KMS-11 (cell line): ENCODE data around the gene NUTF2.

ENCODE experiments used
- H2AFZ ChIP-seq: fragments of 200-600 bp; sonication (generic); 2 replicates; pipeline ENCODE4 v1.6.1; 2016; ENCODE audit warnings: antibody characterized with exemption, mixed run types, low read depth
- H3K27ac ChIP-seq: fragments of 200-600 bp; sonication (generic); 2 replicates; pipeline ENCODE4 v1.6.1; 2016; ENCODE audit warnings: mild to moderate bottlenecking, mixed run types
- H3K27me3 ChIP-seq: fragments of 200-600 bp; sonication (generic); 2 replicates; pipeline ENCODE4 v1.6.1; 2017; ENCODE audit warnings: mild to moderate bottlenecking, low read depth, mixed run types, moderate library complexity; ENCODE audit not compliant: insufficient read depth
- H3K36me3 ChIP-seq: fragments of 200-600 bp; sonication (generic); 2 replicates; pipeline ENCODE4 v1.6.1; 2017; ENCODE audit warnings: mild to moderate bottlenecking, mixed run types; ENCODE audit not compliant: insufficient read depth
- H3K4me1 ChIP-seq: fragments of 200-600 bp; sonication (generic); 2 replicates; pipeline ENCODE4 v1.6.1; 2016; ENCODE audit warnings: mild to moderate bottlenecking, low read depth, mixed run types; ENCODE audit not compliant: poor library complexity, severe bottlenecking
- H3K4me2 ChIP-seq: fragments of 200-600 bp; sonication (generic); 2 replicates; pipeline ENCODE4 v1.7.0; 2016; ENCODE audit warnings: mild to moderate bottlenecking, mixed run types
- H3K4me3 ChIP-seq: fragments of 200-600 bp; sonication (generic); IDR thresholded peaks from 2 replicates; pipeline ENCODE4 v1.6.1; 2017; ENCODE audit warnings: low read depth, low read length, mixed read lengths; ENCODE audit not compliant: insufficient read depth
- H3K79me2 ChIP-seq: fragments of 200-600 bp; sonication (generic); 2 replicates; pipeline ENCODE4 v1.6.1; 2016; ENCODE audit warnings: low read depth, mixed run types; ENCODE audit not compliant: insufficient read depth
- H3K9ac ChIP-seq: fragments of 200-600 bp; sonication (generic); 2 replicates; pipeline ENCODE4 v1.6.1; 2016; ENCODE audit warnings: mild to moderate bottlenecking, mixed run types
- H4K20me1 ChIP-seq: fragments of 200-600 bp; sonication (generic); 2 replicates; pipeline ENCODE4 v1.6.1; 2016; ENCODE audit warnings: mild to moderate bottlenecking, mixed run types; ENCODE audit not compliant: insufficient read depth
- CTCF ChIP-seq: fragments of 200-600 bp; sonication (generic); conservative IDR thresholded peaks from 2 replicates; pipeline ENCODE4 v1.6.1; 2017; ENCODE audit warnings: low read depth, mild to moderate bottlenecking, antibody characterized with exemption, low read length, moderate library complexity, mixed read lengths

NUTF2 gene

GRCh38 chr16:67848118-67848517, 1.4 kb downstream of the NUTF2 start:
- H3K27me3 ChIP-seq, result no peaks in the 10 kb centered on the region
- H3K36me3 ChIP-seq, result no peaks in the 10 kb centered on the region
- TF ChIP-seq CTCF, result no peak
- H3K4me3 ChIP-seq, result no peak overlapping the region
- no peaks in the 10 kb centered on the region for H4K20me1 ChIP-seq
- H3K9ac ChIP-seq, result peak overlapping the region; percentile 77; the same call in 1 of the 2 replicates
- peak overlapping the region; percentile 86 for H3K4me2 ChIP-seq
- peaks cover 83% of the 10 kb centered on the region for H3K79me2 ChIP-seq
- no peak overlapping the region for H2AFZ ChIP-seq
- H3K4me1 ChIP-seq, result peaks cover 33% of the 10 kb centered on the region
- H3K27ac ChIP-seq, result no peak overlapping the region

GRCh38 chr16:67853670-67854069, 6.9 kb downstream of the NUTF2 start:
- no peaks in the 10 kb centered on the region for H3K27me3 ChIP-seq
- no peak overlapping the region for H3K4me3 ChIP-seq
- peaks cover 90% of the 10 kb centered on the region for H3K79me2 ChIP-seq
- no peak for TF ChIP-seq CTCF
- H3K4me2 ChIP-seq, result no peak overlapping the region
- H2AFZ ChIP-seq, result no peak overlapping the region
- no peak overlapping the region for H3K27ac ChIP-seq
- H3K4me1 ChIP-seq, result peaks cover 24% of the 10 kb centered on the region
- no peak overlapping the region for H3K9ac ChIP-seq
- H4K20me1 ChIP-seq, result peaks cover 14% of the 10 kb centered on the region
- H3K36me3 ChIP-seq, result no peaks in the 10 kb centered on the region

- Histone ChIP-seq H3K27ac (no peak overlapping the region), H2AFZ (no peak overlapping the region), H3K4me1 (peaks cover 30% of the 10 kb centered on the region), H3K27me3 (no peaks in the 10 kb centered on the region), H3K36me3 (no peaks in the 10 kb centered on the region), H3K4me2 (no peak overlapping the region), H3K79me2 (peaks cover 83% of the 10 kb centered on the region), H3K4me3 (no peak overlapping the region), H3K9ac (no peak overlapping the region), H4K20me1 (peaks cover 14% of the 10 kb centered on the region)
- no peak for TF ChIP-seq CTCF
Measured at GRCh38 chr16:67855789-67856188, 9.1 kb downstream of the NUTF2 start.

- TF ChIP-seq CTCF, result no peak
- Histone ChIP-seq H3K4me2 (no peak overlapping the region), H3K36me3 (no peaks in the 10 kb centered on the region), H3K4me1 (peaks cover 43% of the 10 kb centered on the region), H4K20me1 (peaks cover 14% of the 10 kb centered on the region), H3K27me3 (no peaks in the 10 kb centered on the region), H3K4me3 (no peak overlapping the region), H3K79me2 (peaks cover 83% of the 10 kb centered on the region), H3K27ac (no peak overlapping the region), H3K9ac (no peak overlapping the region), H2AFZ (no peak overlapping the region)
Measured at GRCh38 chr16:67856927-67857546, 10.3 kb downstream of the NUTF2 start.
